Mesothelial cell of epicardium (in vitro differentiated cells): ENCODE measurements around the gene CXCR6. TPM values are rescaled to one million over a fixed set of nuclear protein-coding genes. Genes with fewer than 3 reads are reported as not detected.

ENCODE experiments used
- DNase-seq, 2 experiments: peaks; one replicate each; pipeline ENCODE4 v3.0.0; 2021; ENCODE audit warnings: low spot score in 2 of 2; ENCODE audit not compliant: unreplicated experiment in 2 of 2
- H3K27ac Mint-ChIP-seq: 2 replicates; pipeline ENCODE4 v1.8.0; 2021; ENCODE audit warnings: mixed read lengths
- H3K27me3 Mint-ChIP-seq: 2 replicates; pipeline ENCODE4 v1.8.0; 2021; ENCODE audit warnings: low read depth, mixed read lengths
- H3K36me3 Mint-ChIP-seq: 2 replicates; pipeline ENCODE4 v1.8.0; 2021; ENCODE audit warnings: mixed read lengths
- H3K4me1 Mint-ChIP-seq: 2 replicates; pipeline ENCODE4 v1.8.0; 2021; ENCODE audit warnings: mixed read lengths
- H3K4me3 Mint-ChIP-seq: 2 replicates; pipeline ENCODE4 v1.8.0; 2021; ENCODE audit warnings: mild to moderate bottlenecking, moderate library complexity, mixed read lengths
- H3K9me3 Mint-ChIP-seq: 2 replicates; pipeline ENCODE4 v1.8.0; 2021; ENCODE audit warnings: mixed read lengths
- total RNA-seq: library from RNA; stranded (reverse); gene quantifications from 3 replicates; pipeline ENCODE4 v1.2.1, GENCODE V29; 2021
- TF ChIP-seq, protein P1 (sequence below): fragments of 200-600 bp; sonication (generic); IDR thresholded peaks from one replicate; pipeline ENCODE4 v1.5.0; 2021; ENCODE audit warnings: antibody characterized with exemption; ENCODE audit not compliant: unreplicated experiment

The CXCR6 gene
- total RNA-seq, 1 donor from 2014 or later: not detected

DNA sequence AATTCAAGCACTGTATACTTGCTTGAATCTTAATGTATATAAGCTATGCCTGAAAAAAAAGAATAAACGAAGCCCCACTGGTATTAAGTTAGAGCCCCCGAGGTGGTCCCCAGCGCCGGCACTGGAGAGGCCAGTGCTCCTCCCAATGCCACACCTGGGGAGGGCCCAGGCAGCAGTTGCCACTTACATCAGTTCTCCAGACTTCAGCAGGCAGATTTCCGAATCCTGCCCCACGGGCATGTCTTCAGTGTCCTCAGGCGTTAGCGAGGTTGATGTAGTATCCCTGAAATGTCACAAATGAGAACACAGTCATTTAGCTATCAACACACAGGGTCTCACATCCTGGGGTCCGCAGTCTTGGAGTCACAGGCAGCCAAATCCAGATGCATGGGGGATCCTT is 7.0 kb upstream of the CXCR6 start:
- Mint-ChIP-seq H3K27ac (no peak overlapping the region), H3K4me3 (no peak overlapping the region), H3K36me3 (peaks cover 34% of the 10 kb centered on the region), H3K4me1 (peaks cover 19% of the 10 kb centered on the region), H3K9me3 (peaks cover 15% of the 10 kb centered on the region), H3K27me3 (no peaks in the 10 kb centered on the region)
- TF ChIP-seq, protein P1, sequence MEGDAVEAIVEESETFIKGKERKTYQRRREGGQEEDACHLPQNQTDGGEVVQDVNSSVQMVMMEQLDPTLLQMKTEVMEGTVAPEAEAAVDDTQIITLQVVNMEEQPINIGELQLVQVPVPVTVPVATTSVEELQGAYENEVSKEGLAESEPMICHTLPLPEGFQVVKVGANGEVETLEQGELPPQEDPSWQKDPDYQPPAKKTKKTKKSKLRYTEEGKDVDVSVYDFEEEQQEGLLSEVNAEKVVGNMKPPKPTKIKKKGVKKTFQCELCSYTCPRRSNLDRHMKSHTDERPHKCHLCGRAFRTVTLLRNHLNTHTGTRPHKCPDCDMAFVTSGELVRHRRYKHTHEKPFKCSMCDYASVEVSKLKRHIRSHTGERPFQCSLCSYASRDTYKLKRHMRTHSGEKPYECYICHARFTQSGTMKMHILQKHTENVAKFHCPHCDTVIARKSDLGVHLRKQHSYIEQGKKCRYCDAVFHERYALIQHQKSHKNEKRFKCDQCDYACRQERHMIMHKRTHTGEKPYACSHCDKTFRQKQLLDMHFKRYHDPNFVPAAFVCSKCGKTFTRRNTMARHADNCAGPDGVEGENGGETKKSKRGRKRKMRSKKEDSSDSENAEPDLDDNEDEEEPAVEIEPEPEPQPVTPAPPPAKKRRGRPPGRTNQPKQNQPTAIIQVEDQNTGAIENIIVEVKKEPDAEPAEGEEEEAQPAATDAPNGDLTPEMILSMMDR: no peak
- no peak for DNase-seq

DNA sequence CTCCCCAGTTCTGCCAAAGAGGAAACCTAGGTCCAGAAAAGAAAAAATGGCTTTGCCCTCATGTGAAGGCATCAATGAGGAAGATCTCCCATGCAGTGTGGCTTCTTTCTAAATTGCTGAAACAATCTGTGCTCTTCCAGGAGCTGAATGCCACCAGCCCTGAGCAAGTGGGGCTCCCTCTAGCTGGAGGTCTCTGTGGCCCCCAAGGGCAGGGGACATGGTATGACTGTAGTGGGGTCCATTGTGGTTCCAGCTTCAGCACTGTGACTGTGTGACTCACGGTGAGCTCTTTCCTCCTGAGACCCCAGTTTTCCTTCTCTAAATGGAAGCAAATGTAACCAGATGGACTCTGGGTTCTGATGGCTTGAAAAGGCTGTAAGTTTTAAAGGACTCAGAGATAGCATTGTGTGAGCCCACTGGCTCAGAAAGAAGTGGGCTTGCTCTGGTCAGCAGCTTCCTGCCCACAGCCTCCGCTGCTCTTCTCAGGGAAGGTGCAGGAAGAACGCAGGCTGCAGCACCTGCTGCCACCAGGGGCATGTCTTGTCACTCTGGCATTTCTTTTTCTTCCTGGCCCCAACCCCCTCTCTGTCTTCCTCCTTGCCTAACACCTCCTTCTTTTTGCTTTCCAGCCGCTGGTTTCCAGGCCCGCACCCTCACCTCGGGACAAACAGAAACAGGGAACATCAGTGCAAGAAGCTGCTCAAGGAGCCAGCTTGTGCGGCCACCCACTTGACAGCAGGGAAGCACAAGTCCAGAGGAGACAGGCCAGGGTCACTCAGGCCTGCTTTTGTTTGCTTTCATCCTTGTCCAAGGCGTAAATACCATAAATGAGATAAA is 5.8 kb upstream of the CXCR6 start:
- Mint-ChIP-seq H3K9me3 (peaks cover 15% of the 10 kb centered on the region), H3K36me3 (peaks cover 37% of the 10 kb centered on the region), H3K27ac (no peak overlapping the region), H3K4me3 (no peak overlapping the region), H3K27me3 (no peaks in the 10 kb centered on the region), H3K4me1 (peaks cover 19% of the 10 kb centered on the region)
- TF ChIP-seq, protein P1: no peak
- DNase-seq: no peak

DNA sequence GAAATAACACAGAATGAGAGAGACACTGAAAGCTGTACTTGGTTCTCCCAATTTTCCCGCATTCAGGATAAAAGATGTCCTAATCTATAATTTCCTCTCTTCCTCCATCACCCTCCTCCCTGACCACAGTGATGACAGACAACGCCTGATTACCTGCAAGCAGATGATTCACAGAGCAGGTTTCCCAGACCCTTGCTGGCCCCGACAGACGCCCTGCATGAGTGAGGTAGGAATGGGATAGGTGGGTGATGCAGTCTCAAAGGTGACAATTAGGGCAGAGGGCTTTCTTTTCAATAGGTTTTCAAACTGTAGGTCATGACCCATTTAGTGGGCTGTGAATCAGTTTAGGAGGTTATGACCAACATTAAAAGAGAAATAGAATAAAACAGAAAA is 5.2 kb upstream of the CXCR6 start:
- Mint-ChIP-seq H3K27me3 (no peaks in the 10 kb centered on the region), H3K27ac (no peak overlapping the region), H3K4me1 (peaks cover 19% of the 10 kb centered on the region), H3K4me3 (no peak overlapping the region), H3K9me3 (peaks cover 15% of the 10 kb centered on the region), H3K36me3 (peaks cover 33% of the 10 kb centered on the region)
- TF ChIP-seq, protein P1: no peak
- DNase-seq: no peak

DNA sequence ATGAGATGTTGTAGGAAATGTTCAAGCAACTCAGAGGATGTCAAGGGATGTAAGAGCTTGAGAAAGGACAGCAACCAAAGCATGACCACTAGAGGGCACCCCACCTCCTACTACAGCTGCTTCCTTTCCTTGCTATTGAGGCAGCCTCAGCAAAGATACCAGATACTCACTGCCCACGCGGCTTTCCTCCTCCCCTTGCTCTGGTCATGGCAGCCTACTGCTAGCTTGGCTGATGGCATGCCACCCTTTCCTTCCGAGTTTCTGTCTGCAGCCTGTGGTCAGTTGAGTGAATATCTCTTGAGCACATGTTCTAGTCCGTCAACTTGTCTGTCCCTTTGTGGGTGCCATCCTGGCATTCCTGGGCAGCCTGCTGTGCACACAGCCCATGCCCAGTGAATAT is 4.4 kb upstream of the CXCR6 start:
- Mint-ChIP-seq H3K4me1 (peaks cover 19% of the 10 kb centered on the region), H3K27me3 (no peaks in the 10 kb centered on the region), H3K27ac (no peak overlapping the region), H3K9me3 (peaks cover 15% of the 10 kb centered on the region), H3K36me3 (peaks cover 33% of the 10 kb centered on the region), H3K4me3 (no peak overlapping the region)
- TF ChIP-seq, protein P1: peak; percentile 80
- peak; percentile 68 to 84 for DNase-seq

DNA sequence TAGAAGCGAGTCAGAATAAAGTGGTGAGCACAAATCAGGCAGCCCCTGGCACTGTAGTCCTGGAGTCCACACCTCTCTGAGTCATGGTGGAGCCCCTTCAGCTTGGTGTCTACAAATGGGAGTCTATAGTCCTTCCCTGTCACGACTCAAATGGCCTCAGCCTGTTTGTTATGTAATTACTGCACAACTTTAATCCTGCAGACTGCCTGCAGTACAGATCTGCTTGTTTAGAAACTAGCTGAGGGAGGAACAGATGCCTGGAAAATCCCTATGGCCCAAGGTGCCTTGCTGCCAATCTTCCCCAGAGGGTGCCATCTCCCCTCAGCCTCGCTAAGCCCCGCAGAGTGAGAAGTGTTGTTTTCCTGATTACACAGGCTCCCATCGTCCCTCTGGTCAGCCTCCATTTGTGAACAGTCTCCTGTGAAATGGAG is 3.9 kb upstream of the CXCR6 start:
- TF ChIP-seq, protein P1: no peak
- peaks cover 15% of the 10 kb centered on the region for H3K9me3 Mint-ChIP-seq
- DNase-seq: no peak
- H3K36me3 Mint-ChIP-seq: peaks cover 29% of the 10 kb centered on the region
- no peaks in the 10 kb centered on the region for H3K27me3 Mint-ChIP-seq
- peaks cover 19% of the 10 kb centered on the region for H3K4me1 Mint-ChIP-seq
- H3K27ac Mint-ChIP-seq: no peak overlapping the region
- H3K4me3 Mint-ChIP-seq: no peak overlapping the region
